H1 (cell line): ENCODE measurements around the gene FBXW8. TPM values are rescaled to one million over a fixed set of nuclear protein-coding genes. Genes with fewer than 3 reads are reported as not detected.

Experiments used
- ATF3 ChIP-seq: IDR thresholded peaks from 2 replicates; pipeline ENCODE4 v1.6.1; 2011; ENCODE audit warnings: low read depth, mild to moderate bottlenecking, low read length; ENCODE audit not compliant: insufficient read depth
- CHD7 ChIP-seq: fragments of 300-600 bp; sonication (generic); IDR thresholded peaks from 2 replicates; pipeline ENCODE4 v1.7.1; 2012; ENCODE audit warnings: low read length, moderate library complexity, mild to moderate bottlenecking, inconsistent platforms; ENCODE audit not compliant: insufficient replicate concordance
- CTCF ChIP-seq, 3 experiments: IDR thresholded peaks; 1 replicate in 2 of 3; 2 replicates in 1 of 3; pipeline versions ENCODE4 v1.5.1 to v1.6.1; 2011; ENCODE audit warnings: low read length in 3 of 3, mild to moderate bottlenecking in 3 of 3, inconsistent platforms in 2 of 3, low read depth in 1 of 3, moderate library complexity in 1 of 3; ENCODE audit not compliant: insufficient read depth in 1 of 3; ENCODE audit errors: control extremely low read depth in 1 of 3
- EP300 ChIP-seq, 2 experiments: IDR thresholded peaks; 1 replicate in 1 of 2; 2 replicates in 1 of 2; pipeline ENCODE4 v1.6.1; 2011 to 2012; ENCODE audit warnings: low read depth in 2 of 2, low read length in 2 of 2, mild to moderate bottlenecking in 2 of 2, borderline replicate concordance in 1 of 2, inconsistent platforms in 1 of 2, moderate library complexity in 1 of 2
- KDM4A ChIP-seq: IDR thresholded peaks from one replicate; pipeline ENCODE4 v1.7.1; 2012; ENCODE audit warnings: low read depth, mild to moderate bottlenecking, moderate library complexity, low read length, inconsistent platforms; ENCODE audit not compliant: severe bottlenecking
- RNF2 ChIP-seq: fragments of 200-900, 300-1000 bp; sonication (generic); IDR thresholded peaks from 2 replicates; pipeline ENCODE4 v1.7.1; 2016; ENCODE audit warnings: borderline replicate concordance, low read depth, mild to moderate bottlenecking, antibody characterized with exemption, low read length; ENCODE audit not compliant: poor library complexity, severe bottlenecking; ENCODE audit errors: missing control alignments
- TAF7 ChIP-seq: optimal IDR thresholded peaks from 2 replicates; pipeline ENCODE3; 2011; ENCODE audit warnings: low read depth, mild to moderate bottlenecking, inconsistent platforms, low read length, moderate library complexity, borderline replicate concordance
- polyA plus RNA-seq, 7 experiments: library from polyadenylated mRNA; depleted of rRNA in 3 of 7; stranded (reverse) in 5 of 7; unstranded in 2 of 7; fragments of >200 nt in 5 of 7; fragments of 200-250 nt in 2 of 7; gene quantifications; 1 replicate in 5 of 7; 2 replicates in 1 of 7; 4 replicates in 1 of 7; pipeline versions ENCODE4 v1.2.1 to v1.2.3, GENCODE V29; 2011 to 2013; ENCODE audit warnings: missing spikeins in 2 of 7, mixed read lengths in 2 of 7
- total RNA-seq: library from RNA; stranded (reverse); fragmentation: NEBNext Ultra II Directional; extraction: Animal tissue kit (Norgen Biotek cat#: 25700); gene quantifications from 2 replicates; pipeline ENCODE4 v1.2.1, GENCODE V29; 2021

Gene FBXW8
- total and polyA plus RNA-seq, 2 of the 8 experiments (the other 6 are each of a cell fraction or from before 2014, with no cell fraction given) = 15.8 to 16.0 TPM

GRCh38 chr12:117013726-117014125, 103.0 kb downstream of the FBXW8 start (continued):
- TF ChIP-seq CHD7 (no peak), ATF3 (no peak), RNF2 (no peak), KDM4A (no peak), TAF7 (no peak), EP300 (IDR thresholded peaks at IDR 0.05; ENCODE audit: borderline replicate concordance in 1 of 2, low read depth in 2 of 2, low read length in 2 of 2) (no peak), CTCF (IDR thresholded peaks at IDR 0.05; ENCODE audit: control extremely low read depth in 1 of 3, insufficient read depth in 1 of 3, low read depth in 1 of 3, low read length in 3 of 3) (no peak)
